Coronary artery (tissue), 2 donors: ENCODE results near the gene CTBP1.

Experiments
- DNase-seq: peaks from one replicate; pipeline ENCODE4 v3.0.0-alpha.2; 2017; ENCODE audit warnings: low spot score
- H3K27ac ChIP-seq, 2 donors: fragments of 200-600 bp; sonication (generic); one replicate each; pipeline ENCODE4 v1.5.1; 2016 to 2019
- H3K4me3 ChIP-seq: fragments of 200-600 bp; sonication (generic); 2 replicates; pipeline ENCODE4 v1.5.1; 2016; ENCODE audit warnings: mild to moderate bottlenecking, moderate library complexity
- TF ChIP-seq, protein P1 (sequence below): fragments of 200-600 bp; sonication (generic); IDR thresholded peaks from one replicate; pipeline ENCODE4 v1.5.1; 2019; ENCODE audit warnings: antibody characterized with exemption

The CTBP1 gene

DNA sequence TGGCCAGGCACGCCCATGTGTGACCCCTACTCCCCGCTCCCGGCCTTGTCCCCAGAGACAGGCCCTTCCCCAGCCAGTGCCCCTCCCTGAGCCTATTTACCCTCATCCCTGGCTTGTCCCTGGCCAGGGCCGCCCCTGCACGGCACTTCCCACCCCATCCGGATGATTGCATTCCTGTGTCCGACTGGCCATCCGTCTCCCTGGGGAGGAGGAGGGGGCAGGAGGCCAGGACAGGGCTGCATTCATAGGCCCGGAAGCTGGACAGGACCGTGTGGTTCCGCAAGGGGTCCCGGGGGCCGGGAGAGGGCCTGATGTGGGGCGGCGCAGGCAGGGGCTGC is 22.8 kb downstream of the CTBP1 start:
- no peak for DNase-seq
- Histone ChIP-seq H3K27ac (peak overlapping the region in 1 of 2 donors; percentile 41), H3K4me3 (no peak overlapping the region)
- TF ChIP-seq, protein P1, sequence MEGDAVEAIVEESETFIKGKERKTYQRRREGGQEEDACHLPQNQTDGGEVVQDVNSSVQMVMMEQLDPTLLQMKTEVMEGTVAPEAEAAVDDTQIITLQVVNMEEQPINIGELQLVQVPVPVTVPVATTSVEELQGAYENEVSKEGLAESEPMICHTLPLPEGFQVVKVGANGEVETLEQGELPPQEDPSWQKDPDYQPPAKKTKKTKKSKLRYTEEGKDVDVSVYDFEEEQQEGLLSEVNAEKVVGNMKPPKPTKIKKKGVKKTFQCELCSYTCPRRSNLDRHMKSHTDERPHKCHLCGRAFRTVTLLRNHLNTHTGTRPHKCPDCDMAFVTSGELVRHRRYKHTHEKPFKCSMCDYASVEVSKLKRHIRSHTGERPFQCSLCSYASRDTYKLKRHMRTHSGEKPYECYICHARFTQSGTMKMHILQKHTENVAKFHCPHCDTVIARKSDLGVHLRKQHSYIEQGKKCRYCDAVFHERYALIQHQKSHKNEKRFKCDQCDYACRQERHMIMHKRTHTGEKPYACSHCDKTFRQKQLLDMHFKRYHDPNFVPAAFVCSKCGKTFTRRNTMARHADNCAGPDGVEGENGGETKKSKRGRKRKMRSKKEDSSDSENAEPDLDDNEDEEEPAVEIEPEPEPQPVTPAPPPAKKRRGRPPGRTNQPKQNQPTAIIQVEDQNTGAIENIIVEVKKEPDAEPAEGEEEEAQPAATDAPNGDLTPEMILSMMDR: no peak

GRCh38 chr4:1225272-1226143 is 23.4 kb downstream of the CTBP1 start:
- H3K4me3 ChIP-seq: no peak overlapping the region

DNA sequence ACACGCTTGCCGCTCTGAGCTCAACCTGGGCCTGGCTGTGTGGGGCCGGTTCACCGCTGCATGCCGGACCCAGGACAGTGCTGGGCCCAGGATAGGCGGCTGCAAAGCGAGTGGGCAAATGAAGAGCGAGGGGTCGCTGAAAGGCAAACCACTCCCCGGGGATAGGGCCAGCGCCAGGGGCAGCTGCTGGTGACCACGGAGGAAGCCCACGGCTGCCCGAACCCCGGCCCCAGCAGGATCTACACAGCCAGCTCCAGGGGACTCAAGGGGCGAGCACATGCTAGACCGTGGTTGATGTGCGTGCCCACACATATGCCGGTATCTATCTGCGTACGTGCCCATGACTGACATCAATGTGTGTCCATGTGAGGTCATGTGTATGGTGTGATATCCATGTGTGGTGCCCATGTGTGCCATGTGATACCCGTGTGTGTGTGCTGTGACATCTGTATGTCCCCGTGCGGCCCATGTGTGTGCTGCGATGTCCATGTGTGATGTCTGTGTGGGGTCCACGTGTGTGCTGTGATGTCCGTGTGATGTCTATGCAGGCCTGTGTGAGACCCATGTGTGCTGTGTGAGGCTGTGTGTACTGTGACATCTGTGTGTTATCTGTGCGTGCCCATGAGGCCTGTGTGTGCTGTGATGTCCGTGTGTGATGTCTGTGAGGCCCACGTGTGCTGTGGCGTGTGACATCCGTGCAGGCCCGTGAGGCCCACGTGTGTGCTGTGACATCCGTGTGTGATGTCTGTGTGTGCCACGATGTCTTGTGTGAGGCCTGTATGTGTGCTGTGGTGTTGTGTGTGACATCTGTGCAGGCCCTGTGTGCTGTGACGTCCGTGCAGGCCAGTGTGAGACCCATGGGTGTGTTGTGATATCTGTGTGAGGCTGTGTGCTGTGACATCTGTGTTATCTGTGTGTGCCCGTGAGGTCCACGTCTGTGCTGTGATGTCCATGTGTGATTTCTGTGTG is 24.8 kb downstream of the CTBP1 start:
- TF ChIP-seq, protein P1: no peak
- no peak overlapping the region for H3K4me3 ChIP-seq
- no peak overlapping the region for H3K27ac ChIP-seq
- DNase-seq: no peak

More at GRCh38 chr4:1225272-1226143, 23.4 kb downstream of the CTBP1 start:
- H3K27ac ChIP-seq: peak overlapping the region in 1 of 2 donors; percentile 41
- TF ChIP-seq, protein P1: no peak
- no peak for DNase-seq

GRCh38 chr4:1222938-1223690 is 25.8 kb downstream of the CTBP1 start:
- TF ChIP-seq, protein P1: no peak
- DNase-seq: no peak
- Histone ChIP-seq H3K27ac (no peak overlapping the region), H3K4me3 (no peak overlapping the region)

DNA sequence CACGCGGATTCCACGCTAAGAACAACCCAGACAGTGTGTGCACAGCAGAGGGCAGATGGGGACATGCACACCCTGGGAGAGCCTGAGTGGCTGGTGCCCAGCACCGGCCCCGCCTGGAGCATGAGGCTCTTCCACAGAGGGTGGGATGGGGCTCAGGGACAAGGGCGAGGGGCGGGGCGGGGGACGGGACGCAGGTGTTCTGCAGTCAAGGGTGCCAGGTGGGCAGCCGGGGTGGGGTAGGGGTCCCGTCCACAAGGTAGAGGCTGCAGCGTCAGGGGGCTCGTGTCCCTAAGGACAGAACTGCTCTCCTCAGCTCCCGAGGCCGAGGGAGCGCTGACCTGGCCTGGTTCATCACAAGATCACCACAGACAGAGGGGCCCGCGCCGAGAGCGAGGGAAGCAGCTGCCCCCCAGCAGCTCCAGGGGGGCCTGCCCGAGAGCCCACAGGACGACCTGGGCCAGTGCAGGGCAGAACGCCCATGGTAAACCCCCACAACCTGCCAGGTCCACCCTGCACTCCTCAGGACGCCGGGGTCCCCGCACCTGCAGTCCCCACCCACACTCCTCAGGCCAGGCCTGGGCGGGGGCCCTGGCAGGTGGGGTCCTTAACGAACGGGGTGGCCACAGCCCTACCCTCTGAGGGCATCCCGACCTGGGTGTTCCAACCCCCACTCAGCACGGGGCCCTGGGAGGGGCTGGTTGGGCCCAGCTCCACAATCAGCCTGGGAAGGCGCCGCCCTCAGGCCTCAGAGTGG is 26.7 kb downstream of the CTBP1 start:
- DNase-seq: no peak
- H3K27ac ChIP-seq: no peak overlapping the region
- H3K4me3 ChIP-seq: no peak overlapping the region
- TF ChIP-seq, protein P1: no peak

- H3K4me3 ChIP-seq: no peak overlapping the region
- no peak overlapping the region for H3K27ac ChIP-seq
- TF ChIP-seq, protein P1: no peak
- no peak for DNase-seq
Observed at GRCh38 chr4:1221155-1221870, 27.6 kb downstream of the CTBP1 start.
